H1 (cell line): ENCODE data around the gene LRRC40.

ENCODE experiments used
- CEBPB ChIP-seq: IDR thresholded peaks from 2 replicates; pipeline ENCODE4 v1.6.1; 2012; ENCODE audit warnings: low read depth, low read length
- EZH2 ChIP-seq: fragments of 200-600 bp; sonication (generic); IDR thresholded peaks from 2 replicates; pipeline ENCODE4 v1.7.1; 2012; ENCODE audit warnings: low read depth, mild to moderate bottlenecking, moderate library complexity, low read length, inconsistent platforms; ENCODE audit not compliant: severe bottlenecking
- JUN ChIP-seq: IDR thresholded peaks from 2 replicates; pipeline ENCODE4 v1.6.1; 2011; ENCODE audit warnings: low read depth, mild to moderate bottlenecking, improper control_type of control experiment, low read length
- MAFK ChIP-seq: IDR thresholded peaks from 2 replicates; pipeline ENCODE4 v1.6.1; 2012; ENCODE audit warnings: low read depth, mild to moderate bottlenecking, improper control_type of control experiment, low read length
- POLR2A ChIP-seq, 2 experiments: IDR thresholded peaks; 1 replicate in 1 of 2; 2 replicates in 1 of 2; pipeline ENCODE4 v1.6.1; 2011; ENCODE audit warnings: low read depth in 2 of 2, low read length in 2 of 2, mild to moderate bottlenecking in 2 of 2; ENCODE audit errors: control extremely low read depth in 1 of 2
- POU5F1 ChIP-seq: IDR thresholded peaks from 2 replicates; pipeline ENCODE4 v1.6.1; 2011; ENCODE audit warnings: low read depth, mild to moderate bottlenecking, low read length, moderate library complexity
- SP1 ChIP-seq: IDR thresholded peaks from 2 replicates; pipeline ENCODE4 v1.6.1; 2011; ENCODE audit warnings: low read depth, low read length
- SUZ12 ChIP-seq: fragments of 200-600 bp; sonication (generic); IDR thresholded peaks from 2 replicates; pipeline ENCODE4 v1.6.1; 2012; ENCODE audit warnings: mild to moderate bottlenecking, inconsistent platforms, low read length, moderate library complexity, mixed read lengths
- ZNF274 ChIP-seq: IDR thresholded peaks from 2 replicates; pipeline ENCODE4 v1.7.0; 2012; ENCODE audit warnings: low read length, borderline replicate concordance; ENCODE audit errors: extremely low read depth
- TF ChIP-seq, protein P1 (sequence below), 3 experiments: IDR thresholded peaks; 1 replicate in 2 of 3; 2 replicates in 1 of 3; pipeline versions ENCODE4 v1.5.1 to v1.6.1; 2011; ENCODE audit warnings: low read length in 3 of 3, mild to moderate bottlenecking in 3 of 3, inconsistent platforms in 2 of 3, low read depth in 1 of 3, moderate library complexity in 1 of 3; ENCODE audit not compliant: insufficient read depth in 1 of 3; ENCODE audit errors: control extremely low read depth in 1 of 3

DNA sequence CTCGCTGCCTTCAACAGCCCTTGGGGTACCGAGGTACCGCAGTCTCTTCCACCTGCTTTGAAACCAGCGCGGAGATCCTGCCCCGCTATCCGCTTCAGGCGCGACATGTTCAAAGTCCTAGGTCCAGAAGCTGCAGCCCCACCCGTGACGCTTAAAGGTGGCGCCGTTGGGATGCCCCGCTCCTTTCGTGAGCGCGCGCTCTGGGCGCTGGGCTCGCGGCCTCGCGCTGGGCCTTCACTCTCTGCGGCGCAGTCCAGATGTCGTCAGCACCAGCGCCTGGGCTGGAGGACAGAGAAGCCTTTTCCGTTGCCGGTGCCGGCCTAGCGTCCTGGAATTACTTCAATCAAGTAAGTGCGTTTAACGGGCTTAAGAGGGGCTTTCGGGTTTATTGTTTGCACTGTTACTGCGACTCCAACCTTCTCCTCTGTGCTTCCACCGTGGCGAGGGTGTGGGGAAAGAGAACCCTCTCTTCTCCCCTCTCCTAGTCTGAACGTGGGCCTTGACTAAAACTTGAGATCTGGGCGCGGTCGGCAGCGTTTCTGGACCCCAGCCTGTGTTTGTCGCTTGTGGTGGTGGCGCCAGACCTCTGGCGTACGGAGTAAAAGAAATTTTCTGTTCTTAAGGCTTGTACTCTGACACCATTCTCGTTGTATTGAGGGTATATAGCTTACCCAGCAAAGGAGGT is at the start of gene LRRC40:
- TF ChIP-seq POLR2A (IDR thresholded peaks at IDR 0.05; ENCODE audit: control extremely low read depth in 1 of 2, low read depth in 2 of 2, low read length in 2 of 2), result peak; percentile 69 to 93
- TF ChIP-seq EZH2, result no peak
- TF ChIP-seq, protein P1, sequence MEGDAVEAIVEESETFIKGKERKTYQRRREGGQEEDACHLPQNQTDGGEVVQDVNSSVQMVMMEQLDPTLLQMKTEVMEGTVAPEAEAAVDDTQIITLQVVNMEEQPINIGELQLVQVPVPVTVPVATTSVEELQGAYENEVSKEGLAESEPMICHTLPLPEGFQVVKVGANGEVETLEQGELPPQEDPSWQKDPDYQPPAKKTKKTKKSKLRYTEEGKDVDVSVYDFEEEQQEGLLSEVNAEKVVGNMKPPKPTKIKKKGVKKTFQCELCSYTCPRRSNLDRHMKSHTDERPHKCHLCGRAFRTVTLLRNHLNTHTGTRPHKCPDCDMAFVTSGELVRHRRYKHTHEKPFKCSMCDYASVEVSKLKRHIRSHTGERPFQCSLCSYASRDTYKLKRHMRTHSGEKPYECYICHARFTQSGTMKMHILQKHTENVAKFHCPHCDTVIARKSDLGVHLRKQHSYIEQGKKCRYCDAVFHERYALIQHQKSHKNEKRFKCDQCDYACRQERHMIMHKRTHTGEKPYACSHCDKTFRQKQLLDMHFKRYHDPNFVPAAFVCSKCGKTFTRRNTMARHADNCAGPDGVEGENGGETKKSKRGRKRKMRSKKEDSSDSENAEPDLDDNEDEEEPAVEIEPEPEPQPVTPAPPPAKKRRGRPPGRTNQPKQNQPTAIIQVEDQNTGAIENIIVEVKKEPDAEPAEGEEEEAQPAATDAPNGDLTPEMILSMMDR (IDR thresholded peaks at IDR 0.05; ENCODE audit: control extremely low read depth in 1 of 3, insufficient read depth in 1 of 3, low read depth in 1 of 3, low read length in 3 of 3), result no peak
- TF ChIP-seq SUZ12, result no peak
- no peak for TF ChIP-seq MAFK
- TF ChIP-seq CEBPB, result no peak
- TF ChIP-seq SP1, result no peak
- TF ChIP-seq JUN, result no peak
- no peak for TF ChIP-seq POU5F1
- no peak for TF ChIP-seq ZNF274
